Measurements from ENCODE around the gene CACNB2. TPM values are rescaled to one million over a fixed set of nuclear protein-coding genes. Genes with fewer than 3 reads are reported as not detected.

CACNB2 gene
- total and polyA plus RNA-seq, 2 donors (not counting 3 experiments of a cell fraction or from before 2014, with no cell fraction given) = not detected

DNA sequence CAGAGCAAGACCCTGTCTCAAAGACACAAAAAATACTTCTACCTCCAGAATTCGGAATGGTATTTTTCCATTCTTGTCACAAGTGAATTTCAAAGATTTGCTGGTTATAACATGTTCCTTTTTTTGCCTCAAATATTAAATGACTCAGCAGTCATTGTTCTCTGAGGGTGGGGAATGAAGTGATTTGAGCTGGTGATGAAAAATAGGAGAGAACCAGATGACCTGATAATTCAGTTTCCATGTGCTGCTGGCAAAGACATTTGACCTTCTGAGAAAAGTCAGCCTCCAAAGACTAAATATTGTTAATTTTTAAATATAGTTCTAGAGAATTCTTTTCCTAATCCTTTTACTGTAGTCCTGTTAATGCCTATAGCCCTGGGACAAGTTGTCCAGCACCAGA, 78.9 kb downstream of the CACNB2 start:
- no peak overlapping the region for H3K9ac ChIP-seq (replicated peaks; ENCODE audit: extremely low read depth, insufficient read depth, low read length)
- no peaks in the 10 kb centered on the region for H4K20me1 ChIP-seq (replicated peaks; ENCODE audit: control insufficient read depth, extremely low read depth, insufficient read depth, low read length)
- POLR2A ChIA-PET = no interaction called here
- no peaks in the 10 kb centered on the region for H3K9me3 ChIP-seq (replicated peaks; ENCODE audit: control insufficient read depth, insufficient read depth, low read length)
- H3K36me3 ChIP-seq (ENCODE audit: control insufficient read depth in 2 of 2, extremely low read depth in 1 of 2, insufficient read depth in 2 of 2, low read length in 2 of 2) = no peaks in the 10 kb centered on the region
- intact Hi-C loops (cut with micrococcal nuclease) = no loop called here
- DNase-seq (ENCODE audit: low read depth, low spot score) (no peak), FAIRE-seq (no peak)
- no peaks in the 10 kb centered on the region for H3K4me1 ChIP-seq (ENCODE audit: control insufficient read depth, extremely low read depth, insufficient read depth, low read length)
- no peaks in the 10 kb centered on the region for H3K79me2 ChIP-seq (ENCODE audit: control insufficient read depth, insufficient read depth, low read length)
- no peak overlapping the region for H3K27ac ChIP-seq (ENCODE audit: insufficient read depth, low read depth, low read length)
- no peak overlapping the region for H3K4me3 ChIP-seq (replicated peaks in 1 of 3; ENCODE audit: insufficient read depth in 1 of 3, low read depth in 1 of 3, low read length in 3 of 3)
- H3K27me3 ChIP-seq (ENCODE audit: control insufficient read depth in 2 of 2, insufficient read depth in 2 of 2, low read length in 2 of 2) = no peaks in the 10 kb centered on the region
- no TSS peak for BruUV-seq (replicated peaks)
- H2AFZ ChIP-seq (ENCODE audit: low read depth, low read length) = no peak overlapping the region
- CTCF ChIA-PET = no interaction called here
- H3K9me1 ChIP-seq (replicated peaks; ENCODE audit: control insufficient read depth, extremely low read depth, insufficient read depth, low read length) = no peaks in the 10 kb centered on the region
- TF ChIP-seq EZH2 (IDR thresholded peaks at IDR 0.05; ENCODE audit: borderline replicate concordance, low read depth, low read length, severe bottlenecking) (no peak), FOS (IDR thresholded peaks at IDR 0.05; ENCODE audit: borderline replicate concordance, insufficient read depth, low read length) (no peak), JUN (IDR thresholded peaks at IDR 0.05; ENCODE audit: borderline replicate concordance, insufficient read depth, insufficient read length, low read depth) (no peak), POLR2AphosphoS5 (IDR thresholded peaks at IDR 0.05; ENCODE audit: insufficient read depth, low read depth, low read length) (no peak), GATA2 (IDR thresholded peaks at IDR 0.05; ENCODE audit: insufficient read depth, insufficient read length, low read depth, low read length) (no peak)
- TF ChIP-seq, protein P1, sequence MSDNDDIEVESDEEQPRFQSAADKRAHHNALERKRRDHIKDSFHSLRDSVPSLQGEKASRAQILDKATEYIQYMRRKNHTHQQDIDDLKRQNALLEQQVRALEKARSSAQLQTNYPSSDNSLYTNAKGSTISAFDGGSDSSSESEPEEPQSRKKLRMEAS (IDR thresholded peaks at IDR 0.05; ENCODE audit: insufficient read depth, insufficient read length) = no peak
- dilution Hi-C loops (cut with MboI; ENCODE audit: extremely low pct_ligation_motif_present, low sequenced_read_pairs) = no loop called here
- H3K4me2 ChIP-seq (ENCODE audit: insufficient read depth, low read length) = no peak overlapping the region

GRCh38 chr10:18221123-18221522, 80.9 kb downstream of the CACNB2 start:
- no peak for FAIRE-seq
- intact Hi-C loops (cut with micrococcal nuclease) (no loop called here), dilution Hi-C loops (cut with MboI; ENCODE audit: extremely low pct_ligation_motif_present, low sequenced_read_pairs) (no loop called here)
- H3K27me3 ChIP-seq (ENCODE audit: control insufficient read depth in 2 of 2, insufficient read depth in 2 of 2, low read length in 2 of 2) = no peaks in the 10 kb centered on the region
- H3K4me1 ChIP-seq (ENCODE audit: control insufficient read depth, extremely low read depth, insufficient read depth, low read length) = no peaks in the 10 kb centered on the region
- no peak overlapping the region for H3K9ac ChIP-seq (replicated peaks; ENCODE audit: extremely low read depth, insufficient read depth, low read length)
- DNase-seq (ENCODE audit: low read depth, low spot score) = no peak
- no peak overlapping the region for H2AFZ ChIP-seq (ENCODE audit: low read depth, low read length)
- H3K9me3 ChIP-seq (replicated peaks; ENCODE audit: control insufficient read depth, insufficient read depth, low read length) = no peaks in the 10 kb centered on the region
- H3K4me3 ChIP-seq (replicated peaks in 1 of 3; ENCODE audit: insufficient read depth in 1 of 3, low read depth in 1 of 3, low read length in 3 of 3) = no peak overlapping the region
- no peaks in the 10 kb centered on the region for H3K36me3 ChIP-seq (ENCODE audit: control insufficient read depth in 2 of 2, extremely low read depth in 1 of 2, insufficient read depth in 2 of 2, low read length in 2 of 2)
- TF ChIP-seq, protein P1 (IDR thresholded peaks at IDR 0.05; ENCODE audit: insufficient read depth, insufficient read length) = no peak
- TF ChIP-seq CTCF (IDR thresholded peaks at IDR 0.05; ENCODE audit: extremely low read depth in 1 of 2, insufficient read depth in 1 of 2, low read depth in 1 of 2, low read length in 2 of 2) (no peak), POLR2A (IDR thresholded peaks at IDR 0.05; ENCODE audit: low read depth, low read length) (no peak), POLR2AphosphoS5 (IDR thresholded peaks at IDR 0.05; ENCODE audit: insufficient read depth, low read depth, low read length) (no peak), JUN (IDR thresholded peaks at IDR 0.05; ENCODE audit: borderline replicate concordance, insufficient read depth, insufficient read length, low read depth) (no peak), GATA2 (IDR thresholded peaks at IDR 0.05; ENCODE audit: insufficient read depth, insufficient read length, low read depth, low read length) (no peak), FOS (IDR thresholded peaks at IDR 0.05; ENCODE audit: borderline replicate concordance, insufficient read depth, low read length) (no peak), MYC (IDR thresholded peaks at IDR 0.05; ENCODE audit: low read depth, low read length) (no peak), EZH2 (IDR thresholded peaks at IDR 0.05; ENCODE audit: borderline replicate concordance, low read depth, low read length, severe bottlenecking) (no peak)
- ChIA-PET CTCF (no interaction called here), POLR2A (no interaction called here)
- no peaks in the 10 kb centered on the region for H4K20me1 ChIP-seq (replicated peaks; ENCODE audit: control insufficient read depth, extremely low read depth, insufficient read depth, low read length)
- no peak overlapping the region for H3K4me2 ChIP-seq (ENCODE audit: insufficient read depth, low read length)
- BruUV-seq (replicated peaks) = no TSS peak
- no peak overlapping the region for H3K27ac ChIP-seq (ENCODE audit: insufficient read depth, low read depth, low read length)
- no peaks in the 10 kb centered on the region for H3K79me2 ChIP-seq (ENCODE audit: control insufficient read depth, insufficient read depth, low read length)
- no peaks in the 10 kb centered on the region for H3K9me1 ChIP-seq (replicated peaks; ENCODE audit: control insufficient read depth, extremely low read depth, insufficient read depth, low read length)

Measured in endothelial cell of umbilical vein (primary cell).